GM18511 (cell line): ENCODE data around the gene MGLL.

Source experiments
- ATAC-seq: cut with Tn5 transposase; IDR thresholded peaks from one replicate; pipeline ENCODE4 v1.9.1; 2021; ENCODE audit warnings: mild to moderate bottlenecking, moderate library complexity; ENCODE audit not compliant: unreplicated experiment

The MGLL gene

GRCh38 chr3:127815001-127815400 is 7.3 kb downstream of the MGLL start:
- ATAC-seq, result no peak

- no peak for ATAC-seq
Observed at GRCh38 chr3:127814325-127814781, 8.0 kb downstream of the MGLL start.

- ATAC-seq, result no peak
Observed at GRCh38 chr3:127812151-127812550, 10.2 kb downstream of the MGLL start.

GRCh38 chr3:127811717-127812116 is 10.6 kb downstream of the MGLL start:
- no peak for ATAC-seq

GRCh38 chr3:127809611-127810010 is 12.7 kb downstream of the MGLL start:
- ATAC-seq, result no peak

GRCh38 chr3:127809211-127809610 is 13.1 kb downstream of the MGLL start:
- no peak for ATAC-seq

GRCh38 chr3:127808197-127808596 is 14.1 kb downstream of the MGLL start:
- no peak for ATAC-seq

GRCh38 chr3:127805026-127805753 is 17.1 kb downstream of the MGLL start:
- no peak for ATAC-seq

- no peak for ATAC-seq
Observed at GRCh38 chr3:127804141-127804540, 18.2 kb downstream of the MGLL start.

GRCh38 chr3:127803619-127804018 is 18.7 kb downstream of the MGLL start:
- no peak for ATAC-seq

- no peak for ATAC-seq
Observed at GRCh38 chr3:127802606-127803005, 19.7 kb downstream of the MGLL start.

- no peak for ATAC-seq
Observed at GRCh38 chr3:127801731-127802313, 20.5 kb downstream of the MGLL start.

- no peak for ATAC-seq
Observed at GRCh38 chr3:127800508-127800907, 21.8 kb downstream of the MGLL start.

- no peak for ATAC-seq
Observed at GRCh38 chr3:127799476-127800222, 22.7 kb downstream of the MGLL start.

- ATAC-seq, result no peak
Observed at GRCh38 chr3:127798716-127799115, 23.6 kb downstream of the MGLL start.

- ATAC-seq, result no peak
Observed at GRCh38 chr3:127796831-127797150, 25.5 kb downstream of the MGLL start.

- no peak for ATAC-seq
Observed at GRCh38 chr3:127796045-127796830, 26.1 kb downstream of the MGLL start.

GRCh38 chr3:127794972-127795371 is 27.3 kb downstream of the MGLL start:
- no peak for ATAC-seq

- ATAC-seq, result no peak
Observed at GRCh38 chr3:127794402-127794801, 27.9 kb downstream of the MGLL start.

GRCh38 chr3:127792541-127793292 is 29.6 kb downstream of the MGLL start:
- no peak for ATAC-seq
